Tibial artery (tissue), 4 donors: ENCODE results near the gene RPL22.

Experiments
- DNase-seq, 2 donors: peaks; one replicate each; pipeline ENCODE4 v3.0.0-alpha.2; 2019
- H3K27ac ChIP-seq, 2 donors: fragments of 200-600 bp; sonication (generic) in 1 of 2; 1 replicate in 1 of 2; 2 replicates in 1 of 2; pipeline ENCODE4 v1.5.1; 2018 to 2019; ENCODE audit warnings: mild to moderate bottlenecking in 1 of 2
- H3K27me3 ChIP-seq, 2 donors: fragments of 200-600 bp; sonication (generic) in 1 of 2; one replicate each; pipeline versions ENCODE4 v1.5.1 to v1.6.0; 2016 to 2019
- H3K36me3 ChIP-seq, 3 donors: fragments of 200-600 bp; sonication (generic) in 2 of 3; one replicate each; pipeline ENCODE4 v1.5.1; 2016 to 2019; ENCODE audit warnings: mild to moderate bottlenecking in 2 of 3
- H3K4me1 ChIP-seq, 4 donors: fragments of 200-600 bp; sonication (generic) in 2 of 4; 1 replicate in 3 of 4; 2 replicates in 1 of 4; pipeline ENCODE4 v1.5.1; 2016 to 2019
- H3K4me3 ChIP-seq, 2 donors: fragments of 200-600 bp; sonication (generic) in 1 of 2; 1 replicate in 1 of 2; 2 replicates in 1 of 2; pipeline ENCODE4 v1.5.1; 2018 to 2019; ENCODE audit warnings: mild to moderate bottlenecking in 2 of 2
- H3K9me3 ChIP-seq, 3 donors: fragments of 200-600 bp; sonication (generic) in 1 of 3; one replicate each; pipeline ENCODE4 v1.5.1; 2016 to 2019
- intact Hi-C: fragments of 100-400 bp; cut with DNase I; formaldehyde crosslinking; loops from one replicate; pipeline ENCODE4 v1.15.0; 2023; ENCODE audit warnings: low total_unique reads
- TF ChIP-seq, protein P1 (sequence below), 2 experiments: fragments of 200-600 bp in 1 of 2; fragments of 450-650 bp in 1 of 2; IDR thresholded peaks; one replicate each; pipeline ENCODE4 v1.5.1; 2017 to 2019; ENCODE audit warnings: antibody characterized with exemption in 2 of 2, mild to moderate bottlenecking in 1 of 2, moderate library complexity in 1 of 2

RPL22 gene

GRCh38 chr1:6150006-6150938 lies 49.1 kb downstream of the RPL22 start:
- Histone ChIP-seq H3K27ac (no peak overlapping the region), H3K4me3 (no peak overlapping the region), H3K27me3 (peaks cover 0 to 46% of the 10 kb centered on the region in 2 donors), H3K36me3 (no peaks in the 10 kb centered on the region), H3K4me1 (peaks cover 0 to 8% (median 4%) of the 10 kb centered on the region in 4 donors), H3K9me3 (no peaks in the 10 kb centered on the region)
- intact Hi-C loops: no loop called here
- no peak for DNase-seq
- TF ChIP-seq, protein P1, sequence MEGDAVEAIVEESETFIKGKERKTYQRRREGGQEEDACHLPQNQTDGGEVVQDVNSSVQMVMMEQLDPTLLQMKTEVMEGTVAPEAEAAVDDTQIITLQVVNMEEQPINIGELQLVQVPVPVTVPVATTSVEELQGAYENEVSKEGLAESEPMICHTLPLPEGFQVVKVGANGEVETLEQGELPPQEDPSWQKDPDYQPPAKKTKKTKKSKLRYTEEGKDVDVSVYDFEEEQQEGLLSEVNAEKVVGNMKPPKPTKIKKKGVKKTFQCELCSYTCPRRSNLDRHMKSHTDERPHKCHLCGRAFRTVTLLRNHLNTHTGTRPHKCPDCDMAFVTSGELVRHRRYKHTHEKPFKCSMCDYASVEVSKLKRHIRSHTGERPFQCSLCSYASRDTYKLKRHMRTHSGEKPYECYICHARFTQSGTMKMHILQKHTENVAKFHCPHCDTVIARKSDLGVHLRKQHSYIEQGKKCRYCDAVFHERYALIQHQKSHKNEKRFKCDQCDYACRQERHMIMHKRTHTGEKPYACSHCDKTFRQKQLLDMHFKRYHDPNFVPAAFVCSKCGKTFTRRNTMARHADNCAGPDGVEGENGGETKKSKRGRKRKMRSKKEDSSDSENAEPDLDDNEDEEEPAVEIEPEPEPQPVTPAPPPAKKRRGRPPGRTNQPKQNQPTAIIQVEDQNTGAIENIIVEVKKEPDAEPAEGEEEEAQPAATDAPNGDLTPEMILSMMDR (IDR thresholded peaks at IDR 0.05): no peak

DNA sequence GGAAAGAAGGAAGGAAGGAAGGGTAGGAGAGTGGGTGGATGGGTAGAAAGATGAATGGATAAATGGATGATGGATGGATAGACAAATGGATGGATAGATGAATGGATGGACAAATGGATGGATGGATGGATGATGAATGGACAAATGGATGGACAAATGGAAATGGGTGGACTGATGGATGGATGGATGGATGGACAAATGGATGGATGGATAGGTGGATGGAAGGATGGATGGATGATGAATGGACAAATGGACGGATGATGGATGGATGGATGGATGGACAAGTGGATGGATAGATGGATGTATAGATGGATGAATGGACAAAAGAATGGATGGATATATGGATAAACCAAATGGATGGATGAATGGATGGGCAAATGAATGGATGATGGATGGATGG lies 49.8 kb downstream of the RPL22 start:
- Histone ChIP-seq H3K9me3 (no peaks in the 10 kb centered on the region), H3K27me3 (peaks cover 0 to 47% of the 10 kb centered on the region in 2 donors), H3K4me1 (peaks cover 0 to 8% (median 4%) of the 10 kb centered on the region in 4 donors), H3K36me3 (no peaks in the 10 kb centered on the region), H3K4me3 (no peak overlapping the region), H3K27ac (no peak overlapping the region)
- DNase-seq: no peak
- intact Hi-C loops: no loop called here
- TF ChIP-seq, protein P1 (IDR thresholded peaks at IDR 0.05): no peak

GRCh38 chr1:6148497-6149241 lies 50.7 kb downstream of the RPL22 start:
- no peaks in the 10 kb centered on the region for H3K36me3 ChIP-seq
- intact Hi-C loops: no loop called here
- peaks cover 0 to 8% (median 4%) of the 10 kb centered on the region in 4 donors for H3K4me1 ChIP-seq
- no peaks in the 10 kb centered on the region for H3K9me3 ChIP-seq
- no peak overlapping the region for H3K27ac ChIP-seq
- TF ChIP-seq, protein P1 (IDR thresholded peaks at IDR 0.05): no peak
- H3K4me3 ChIP-seq: no peak overlapping the region
- H3K27me3 ChIP-seq: peaks cover 0 to 49% of the 10 kb centered on the region in 2 donors
- DNase-seq: no peak

- no peak for DNase-seq
- H3K9me3 ChIP-seq: no peaks in the 10 kb centered on the region
- peaks cover 0 to 8% (median 4%) of the 10 kb centered on the region in 4 donors for H3K4me1 ChIP-seq
- no peak overlapping the region for H3K4me3 ChIP-seq
- no peaks in the 10 kb centered on the region for H3K36me3 ChIP-seq
- intact Hi-C loops: no loop called here
- no peak overlapping the region for H3K27ac ChIP-seq
- TF ChIP-seq, protein P1 (IDR thresholded peaks at IDR 0.05): no peak
- peaks cover 0 to 48% of the 10 kb centered on the region in 2 donors for H3K27me3 ChIP-seq
Observed at GRCh38 chr1:6145864-6146410, 53.5 kb downstream of the RPL22 start.

- intact Hi-C loops: no loop called here
- Histone ChIP-seq H3K27me3 (peaks cover 0 to 48% of the 10 kb centered on the region in 2 donors), H3K4me1 (peaks cover 0 to 8% (median 4%) of the 10 kb centered on the region in 4 donors), H3K4me3 (no peak overlapping the region), H3K27ac (no peak overlapping the region), H3K36me3 (no peaks in the 10 kb centered on the region), H3K9me3 (no peaks in the 10 kb centered on the region)
- TF ChIP-seq, protein P1 (IDR thresholded peaks at IDR 0.05): no peak
- DNase-seq: no peak
Observed at GRCh38 chr1:6145396-6145750, 54.0 kb downstream of the RPL22 start.
